ENCODE measurements around the gene SLC22A17.

DNA sequence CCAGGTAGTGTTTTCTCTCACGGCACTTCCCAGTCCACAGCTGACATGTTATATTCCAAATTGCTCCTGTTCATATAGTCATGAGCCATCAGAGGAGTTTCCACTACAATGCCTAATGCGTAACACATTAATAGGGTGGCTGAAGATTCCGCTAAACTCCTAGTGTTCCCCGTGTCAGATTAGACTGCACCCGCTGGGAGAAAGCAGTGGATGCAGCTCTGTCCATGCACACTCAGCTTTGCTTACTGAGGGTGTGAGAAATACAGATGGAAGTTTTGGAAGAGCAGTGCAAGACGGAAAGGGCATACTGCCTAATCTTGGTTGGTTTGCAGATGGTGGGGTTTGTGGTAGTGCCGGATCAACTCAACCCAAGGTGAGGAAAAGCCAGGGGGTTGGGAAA, 55.6 kb downstream of the SLC22A17 start:
- TF ChIP-seq, protein P1, sequence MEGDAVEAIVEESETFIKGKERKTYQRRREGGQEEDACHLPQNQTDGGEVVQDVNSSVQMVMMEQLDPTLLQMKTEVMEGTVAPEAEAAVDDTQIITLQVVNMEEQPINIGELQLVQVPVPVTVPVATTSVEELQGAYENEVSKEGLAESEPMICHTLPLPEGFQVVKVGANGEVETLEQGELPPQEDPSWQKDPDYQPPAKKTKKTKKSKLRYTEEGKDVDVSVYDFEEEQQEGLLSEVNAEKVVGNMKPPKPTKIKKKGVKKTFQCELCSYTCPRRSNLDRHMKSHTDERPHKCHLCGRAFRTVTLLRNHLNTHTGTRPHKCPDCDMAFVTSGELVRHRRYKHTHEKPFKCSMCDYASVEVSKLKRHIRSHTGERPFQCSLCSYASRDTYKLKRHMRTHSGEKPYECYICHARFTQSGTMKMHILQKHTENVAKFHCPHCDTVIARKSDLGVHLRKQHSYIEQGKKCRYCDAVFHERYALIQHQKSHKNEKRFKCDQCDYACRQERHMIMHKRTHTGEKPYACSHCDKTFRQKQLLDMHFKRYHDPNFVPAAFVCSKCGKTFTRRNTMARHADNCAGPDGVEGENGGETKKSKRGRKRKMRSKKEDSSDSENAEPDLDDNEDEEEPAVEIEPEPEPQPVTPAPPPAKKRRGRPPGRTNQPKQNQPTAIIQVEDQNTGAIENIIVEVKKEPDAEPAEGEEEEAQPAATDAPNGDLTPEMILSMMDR (IDR thresholded peaks at IDR 0.05; ENCODE audit: poor library complexity), result no peak
- no peak for TF ChIP-seq EZH2 (IDR thresholded peaks at IDR 0.05; ENCODE audit: borderline replicate concordance)

Measured in hepatocyte (in vitro differentiated cells).